NOMO-1 treated with DMSO at 0.1 percent for 48 hours (cell line): Measurements from ENCODE around the gene TIMM23.
"Not testable (repeated sequence)": the region's sequence is repeated elsewhere in the genome, so short reads cannot be mapped to it uniquely, and the experiment has no call there.

Experiments
- DNase-seq: peaks from one replicate; lab custom pipeline; 2025; ENCODE audit not compliant: unreplicated experiment; lab: John Stamatoyannopoulos, UW

TIMM23 gene

GRCh38 chr10:45985590-45985989 is 13.3 kb downstream of the TIMM23 start:
- not testable (repeated sequence) for DNase-seq

GRCh38 chr10:45997557-45997956 is 25.3 kb downstream of the TIMM23 start:
- DNase-seq = no peak

GRCh38 chr10:45997994-45998763 is 25.9 kb downstream of the TIMM23 start:
- no peak for DNase-seq

- DNase-seq = not testable (repeated sequence)
These were observed 27.7 kb downstream of the TIMM23 start for GRCh38 chr10:45999955-46000354.

GRCh38 chr10:46000538-46000937 is 28.2 kb downstream of the TIMM23 start:
- DNase-seq = no peak

GRCh38 chr10:46001187-46001756 is 29.0 kb downstream of the TIMM23 start:
- no peak for DNase-seq

- DNase-seq = not testable (repeated sequence)
These were observed 29.9 kb downstream of the TIMM23 start for GRCh38 chr10:46002189-46002687.

GRCh38 chr10:46002916-46003693 is 30.8 kb downstream of the TIMM23 start:
- DNase-seq = no peak

- DNase-seq = no peak
These were observed 32.7 kb downstream of the TIMM23 start for GRCh38 chr10:46004963-46005362.

GRCh38 chr10:46005383-46005782 is 33.1 kb downstream of the TIMM23 start:
- DNase-seq = no peak

GRCh38 chr10:46006219-46006618 is 33.9 kb downstream of the TIMM23 start:
- DNase-seq = peak; percentile 17

- DNase-seq = no peak
These were observed 40.5 kb downstream of the TIMM23 start for GRCh38 chr10:46012746-46013145.

GRCh38 chr10:46014206-46014605 is 41.9 kb downstream of the TIMM23 start:
- DNase-seq = no peak

- DNase-seq = no peak
These were observed 42.6 kb downstream of the TIMM23 start for GRCh38 chr10:46014683-46015405.

GRCh38 chr10:46016190-46016589 is 43.9 kb downstream of the TIMM23 start:
- no peak for DNase-seq

- DNase-seq = no peak
These were observed 44.5 kb downstream of the TIMM23 start for GRCh38 chr10:46016811-46017210.

GRCh38 chr10:46017733-46018132 is 45.4 kb downstream of the TIMM23 start:
- DNase-seq = no peak

- peak; percentile 16 for DNase-seq
These were observed 46.3 kb downstream of the TIMM23 start for GRCh38 chr10:46018453-46019176.

GRCh38 chr10:46019177-46019528 is 46.9 kb downstream of the TIMM23 start:
- DNase-seq = no peak

GRCh38 chr10:46019569-46020343 is 47.5 kb downstream of the TIMM23 start:
- DNase-seq = peak; percentile 58
